Mesothelial cell of epicardium (in vitro differentiated cells): ENCODE data around the gene NPBWR2. TPM values are rescaled to one million over a fixed set of nuclear protein-coding genes. Genes with fewer than 3 reads are reported as not detected.
"Not testable (repeated sequence)": the region's sequence is repeated elsewhere in the genome, so short reads cannot be mapped to it uniquely, and the experiment has no call there.

ENCODE experiments used
- DNase-seq, 2 experiments: peaks; one replicate each; pipeline ENCODE4 v3.0.0; 2021; ENCODE audit warnings: low spot score in 2 of 2; ENCODE audit not compliant: unreplicated experiment in 2 of 2
- H3K27ac Mint-ChIP-seq: 2 replicates; pipeline ENCODE4 v1.8.0; 2021; ENCODE audit warnings: mixed read lengths
- H3K27me3 Mint-ChIP-seq: 2 replicates; pipeline ENCODE4 v1.8.0; 2021; ENCODE audit warnings: low read depth, mixed read lengths
- H3K36me3 Mint-ChIP-seq: 2 replicates; pipeline ENCODE4 v1.8.0; 2021; ENCODE audit warnings: mixed read lengths
- H3K4me1 Mint-ChIP-seq: 2 replicates; pipeline ENCODE4 v1.8.0; 2021; ENCODE audit warnings: mixed read lengths
- H3K4me3 Mint-ChIP-seq: 2 replicates; pipeline ENCODE4 v1.8.0; 2021; ENCODE audit warnings: mild to moderate bottlenecking, moderate library complexity, mixed read lengths
- H3K9me3 Mint-ChIP-seq: 2 replicates; pipeline ENCODE4 v1.8.0; 2021; ENCODE audit warnings: mixed read lengths
- total RNA-seq: library from RNA; stranded (reverse); gene quantifications from 3 replicates; pipeline ENCODE4 v1.2.1, GENCODE V29; 2021
- TF ChIP-seq, protein P1 (sequence below): fragments of 200-600 bp; sonication (generic); IDR thresholded peaks from one replicate; pipeline ENCODE4 v1.5.0; 2021; ENCODE audit warnings: antibody characterized with exemption; ENCODE audit not compliant: unreplicated experiment

The NPBWR2 gene
- total RNA-seq, 1 donor from 2014 or later = not detected

DNA sequence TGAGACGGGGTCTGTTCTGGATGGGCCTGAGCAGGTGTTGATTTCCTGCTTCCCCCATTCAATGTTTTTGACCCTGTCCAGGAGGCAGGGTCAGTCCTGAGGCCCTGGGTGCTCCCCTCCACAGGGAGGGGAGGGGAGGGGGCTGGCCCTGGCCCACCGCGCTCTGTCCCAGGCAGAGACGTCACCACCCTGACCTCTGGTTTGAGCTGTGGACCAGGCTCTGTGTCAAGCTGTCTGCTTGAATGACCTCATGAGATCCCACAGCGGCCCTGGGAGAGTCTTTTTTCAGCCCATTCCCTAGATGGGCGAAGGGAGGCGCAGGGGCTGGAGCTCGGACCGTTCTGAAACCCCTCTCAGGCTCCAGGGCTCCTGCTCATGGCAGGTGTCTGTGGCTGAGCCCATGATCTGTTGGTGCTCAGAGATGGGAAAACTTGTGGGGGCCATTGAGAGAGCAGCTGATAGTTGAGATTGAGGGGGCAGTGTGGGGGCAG, 14.3 kb downstream of the NPBWR2 start:
- no peaks in the 10 kb centered on the region for H3K36me3 Mint-ChIP-seq
- H3K27ac Mint-ChIP-seq = no peak overlapping the region
- H3K4me3 Mint-ChIP-seq = no peak overlapping the region
- H3K4me1 Mint-ChIP-seq = peaks cover 1% of the 10 kb centered on the region
- DNase-seq = no peak
- peaks cover 5% of the 10 kb centered on the region for H3K9me3 Mint-ChIP-seq
- TF ChIP-seq, protein P1, sequence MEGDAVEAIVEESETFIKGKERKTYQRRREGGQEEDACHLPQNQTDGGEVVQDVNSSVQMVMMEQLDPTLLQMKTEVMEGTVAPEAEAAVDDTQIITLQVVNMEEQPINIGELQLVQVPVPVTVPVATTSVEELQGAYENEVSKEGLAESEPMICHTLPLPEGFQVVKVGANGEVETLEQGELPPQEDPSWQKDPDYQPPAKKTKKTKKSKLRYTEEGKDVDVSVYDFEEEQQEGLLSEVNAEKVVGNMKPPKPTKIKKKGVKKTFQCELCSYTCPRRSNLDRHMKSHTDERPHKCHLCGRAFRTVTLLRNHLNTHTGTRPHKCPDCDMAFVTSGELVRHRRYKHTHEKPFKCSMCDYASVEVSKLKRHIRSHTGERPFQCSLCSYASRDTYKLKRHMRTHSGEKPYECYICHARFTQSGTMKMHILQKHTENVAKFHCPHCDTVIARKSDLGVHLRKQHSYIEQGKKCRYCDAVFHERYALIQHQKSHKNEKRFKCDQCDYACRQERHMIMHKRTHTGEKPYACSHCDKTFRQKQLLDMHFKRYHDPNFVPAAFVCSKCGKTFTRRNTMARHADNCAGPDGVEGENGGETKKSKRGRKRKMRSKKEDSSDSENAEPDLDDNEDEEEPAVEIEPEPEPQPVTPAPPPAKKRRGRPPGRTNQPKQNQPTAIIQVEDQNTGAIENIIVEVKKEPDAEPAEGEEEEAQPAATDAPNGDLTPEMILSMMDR = no peak
- H3K27me3 Mint-ChIP-seq = peaks cover 36% of the 10 kb centered on the region

- no peak for DNase-seq
- TF ChIP-seq, protein P1 = no peak
- Mint-ChIP-seq H3K36me3 (no peaks in the 10 kb centered on the region), H3K27ac (no peak overlapping the region), H3K4me3 (no peak overlapping the region), H3K27me3 (peaks cover 42% of the 10 kb centered on the region), H3K9me3 (peaks cover 5% of the 10 kb centered on the region), H3K4me1 (peaks cover 1% of the 10 kb centered on the region)
These were observed 14.9 kb downstream of the NPBWR2 start for GRCh38 chr20:64092258-64093012.

GRCh38 chr20:64091770-64092169, 15.6 kb downstream of the NPBWR2 start:
- Mint-ChIP-seq H3K4me1 (peaks cover 1% of the 10 kb centered on the region), H3K27ac (no peak overlapping the region), H3K9me3 (peaks cover 2% of the 10 kb centered on the region), H3K27me3 (peaks cover 43% of the 10 kb centered on the region), H3K4me3 (no peak overlapping the region), H3K36me3 (no peaks in the 10 kb centered on the region)
- DNase-seq = no peak
- TF ChIP-seq, protein P1 = no peak

GRCh38 chr20:64091340-64091739, 16.0 kb downstream of the NPBWR2 start:
- no peak overlapping the region for H3K27ac Mint-ChIP-seq
- no peak overlapping the region for H3K4me3 Mint-ChIP-seq

GRCh38 chr20:64090165-64090564, 17.2 kb downstream of the NPBWR2 start:
- Mint-ChIP-seq H3K27me3 (peaks cover 59% of the 10 kb centered on the region), H3K27ac (no peak overlapping the region), H3K4me3 (no peak overlapping the region), H3K36me3 (no peaks in the 10 kb centered on the region), H3K9me3 (no peaks in the 10 kb centered on the region), H3K4me1 (peaks cover 1% of the 10 kb centered on the region)
- TF ChIP-seq, protein P1 = no peak
- no peak for DNase-seq

More at GRCh38 chr20:64091340-64091739, 16.0 kb downstream of the NPBWR2 start:
- Mint-ChIP-seq H3K27me3 (peaks cover 47% of the 10 kb centered on the region), H3K9me3 (no peaks in the 10 kb centered on the region), H3K4me1 (peaks cover 1% of the 10 kb centered on the region), H3K36me3 (no peaks in the 10 kb centered on the region)
- TF ChIP-seq, protein P1 = no peak
- DNase-seq = no peak

- H3K36me3 Mint-ChIP-seq, DNase-seq, H3K9me3 Mint-ChIP-seq, H3K4me3 Mint-ChIP-seq, H3K27ac Mint-ChIP-seq, H3K4me1 Mint-ChIP-seq: not testable (repeated sequence)
- peaks cover 70% of the 10 kb centered on the region for H3K27me3 Mint-ChIP-seq
These were observed 18.8 kb downstream of the NPBWR2 start for GRCh38 chr20:64088586-64088985.

DNA sequence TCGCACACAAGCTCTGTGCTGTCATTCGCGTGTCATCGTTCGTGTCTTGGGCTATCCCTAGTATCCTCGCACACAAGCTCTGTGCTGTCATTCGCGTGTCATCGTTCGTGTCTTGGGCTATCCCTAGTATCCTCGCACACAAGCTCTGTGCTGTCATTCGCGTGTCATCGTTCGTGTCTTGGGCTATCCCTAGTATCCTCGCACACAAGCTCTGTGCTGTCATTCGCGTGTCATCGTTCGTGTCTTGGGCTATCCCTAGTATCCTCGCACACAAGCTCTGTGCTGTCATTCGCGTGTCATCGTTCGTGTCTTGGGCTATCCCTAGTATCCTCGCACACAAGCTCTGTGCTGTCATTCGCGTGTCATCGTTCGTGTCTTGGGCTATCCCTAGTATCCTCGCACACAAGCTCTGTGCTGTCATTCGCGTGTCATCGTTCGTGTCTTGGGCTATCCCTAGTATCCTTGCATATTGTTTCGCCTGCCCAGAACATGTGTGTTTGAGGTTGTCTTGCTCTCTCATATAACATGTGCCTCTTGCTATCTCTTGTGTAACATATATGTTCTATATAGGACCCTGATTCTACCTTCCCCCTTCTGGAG, 20.0 kb downstream of the NPBWR2 start:
- not testable (repeated sequence) for H3K4me1 Mint-ChIP-seq, H3K9me3 Mint-ChIP-seq, H3K36me3 Mint-ChIP-seq, H3K27ac Mint-ChIP-seq, H3K4me3 Mint-ChIP-seq, DNase-seq
- H3K27me3 Mint-ChIP-seq = peaks cover 74% of the 10 kb centered on the region
